Ascending aorta (tissue), 2 donors: ENCODE results near the gene SH3BP5. TPM values are rescaled to one million over a fixed set of nuclear protein-coding genes. Genes with fewer than 3 reads are reported as not detected.

Experiments
- DNase-seq, 2 donors: peaks; one replicate each; pipeline ENCODE4 v3.0.0-alpha.2; 2019; ENCODE audit warnings: low spot score in 2 of 2
- H3K27ac ChIP-seq, 2 donors: fragments of 200-600 bp; sonication (generic); one replicate each; pipeline ENCODE4 v1.5.1; 2016 to 2017; ENCODE audit warnings: mild to moderate bottlenecking in 1 of 2
- H3K27me3 ChIP-seq: fragments of 200-600 bp; sonication (generic); one replicate; pipeline ENCODE4 v1.5.1; 2017
- H3K36me3 ChIP-seq, 2 donors: fragments of 200-600 bp; sonication (generic); one replicate each; pipeline ENCODE4 v1.5.1; 2016
- H3K4me1 ChIP-seq, 2 donors: fragments of 200-600 bp; sonication (generic); one replicate each; pipeline ENCODE4 v1.5.1; 2016 to 2017; ENCODE audit warnings: mild to moderate bottlenecking in 1 of 2
- H3K4me3 ChIP-seq, 2 donors: fragments of 200-600 bp; sonication (generic); one replicate each; pipeline ENCODE4 v1.5.1; 2016 to 2017; ENCODE audit warnings: mild to moderate bottlenecking in 1 of 2
- H3K9me3 ChIP-seq, 2 donors: fragments of 200-600 bp; sonication (generic); one replicate each; pipeline ENCODE4 v1.5.1; 2016
- intact Hi-C: fragments of 100-400 bp; cut with DNase I; formaldehyde crosslinking; loops from one replicate; pipeline ENCODE4 v1.15.1; 2023
- total RNA-seq: library from RNA; depleted of rRNA; stranded (reverse); fragments of >200 nt; gene quantifications from one replicate; pipeline ENCODE4 v1.1.0, GENCODE V29; 2016
- TF ChIP-seq, protein P1 (sequence below), 3 experiments: fragments of 200-600 bp in 2 of 3; fragments of 450-650 bp in 1 of 3; sonication (generic) in 2 of 3; IDR thresholded peaks; one replicate each; pipeline ENCODE4 v1.5.1; 2016 to 2019; ENCODE audit warnings: antibody characterized with exemption in 3 of 3, mild to moderate bottlenecking in 1 of 3, moderate library complexity in 1 of 3

SH3BP5 gene
- total RNA-seq, 1 donor from 2014 or later: 65.9 TPM

DNA sequence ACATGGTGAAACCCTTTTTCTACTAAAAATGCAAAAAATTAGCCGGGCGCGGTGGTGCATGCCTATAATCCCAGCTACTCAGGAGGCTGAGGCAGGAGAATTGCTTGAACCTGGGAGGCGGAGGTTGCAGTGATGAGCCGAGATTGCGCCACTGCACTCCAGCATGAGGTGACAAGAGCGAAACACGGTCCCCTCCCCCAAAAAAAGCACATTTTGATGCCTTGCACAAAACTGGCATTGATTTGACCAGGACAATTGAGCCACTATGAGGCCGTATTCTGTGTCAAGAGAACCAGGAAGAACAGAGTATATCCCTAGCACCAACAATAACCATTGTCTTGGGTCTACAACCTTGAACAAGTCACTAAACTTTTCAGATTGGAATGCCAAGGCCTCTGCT, 50.6 kb downstream of the SH3BP5 start:
- intact Hi-C loops: no loop called here
- DNase-seq: no peak
- Histone ChIP-seq H3K4me3 (no peak overlapping the region), H3K36me3 (no peaks in the 10 kb centered on the region), H3K27me3 (no peaks in the 10 kb centered on the region), H3K4me1 (peaks cover 0 to 18% of the 10 kb centered on the region in 2 donors), H3K27ac (no peak overlapping the region), H3K9me3 (no peaks in the 10 kb centered on the region)
- TF ChIP-seq, protein P1, sequence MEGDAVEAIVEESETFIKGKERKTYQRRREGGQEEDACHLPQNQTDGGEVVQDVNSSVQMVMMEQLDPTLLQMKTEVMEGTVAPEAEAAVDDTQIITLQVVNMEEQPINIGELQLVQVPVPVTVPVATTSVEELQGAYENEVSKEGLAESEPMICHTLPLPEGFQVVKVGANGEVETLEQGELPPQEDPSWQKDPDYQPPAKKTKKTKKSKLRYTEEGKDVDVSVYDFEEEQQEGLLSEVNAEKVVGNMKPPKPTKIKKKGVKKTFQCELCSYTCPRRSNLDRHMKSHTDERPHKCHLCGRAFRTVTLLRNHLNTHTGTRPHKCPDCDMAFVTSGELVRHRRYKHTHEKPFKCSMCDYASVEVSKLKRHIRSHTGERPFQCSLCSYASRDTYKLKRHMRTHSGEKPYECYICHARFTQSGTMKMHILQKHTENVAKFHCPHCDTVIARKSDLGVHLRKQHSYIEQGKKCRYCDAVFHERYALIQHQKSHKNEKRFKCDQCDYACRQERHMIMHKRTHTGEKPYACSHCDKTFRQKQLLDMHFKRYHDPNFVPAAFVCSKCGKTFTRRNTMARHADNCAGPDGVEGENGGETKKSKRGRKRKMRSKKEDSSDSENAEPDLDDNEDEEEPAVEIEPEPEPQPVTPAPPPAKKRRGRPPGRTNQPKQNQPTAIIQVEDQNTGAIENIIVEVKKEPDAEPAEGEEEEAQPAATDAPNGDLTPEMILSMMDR (IDR thresholded peaks at IDR 0.05): no peak

DNA sequence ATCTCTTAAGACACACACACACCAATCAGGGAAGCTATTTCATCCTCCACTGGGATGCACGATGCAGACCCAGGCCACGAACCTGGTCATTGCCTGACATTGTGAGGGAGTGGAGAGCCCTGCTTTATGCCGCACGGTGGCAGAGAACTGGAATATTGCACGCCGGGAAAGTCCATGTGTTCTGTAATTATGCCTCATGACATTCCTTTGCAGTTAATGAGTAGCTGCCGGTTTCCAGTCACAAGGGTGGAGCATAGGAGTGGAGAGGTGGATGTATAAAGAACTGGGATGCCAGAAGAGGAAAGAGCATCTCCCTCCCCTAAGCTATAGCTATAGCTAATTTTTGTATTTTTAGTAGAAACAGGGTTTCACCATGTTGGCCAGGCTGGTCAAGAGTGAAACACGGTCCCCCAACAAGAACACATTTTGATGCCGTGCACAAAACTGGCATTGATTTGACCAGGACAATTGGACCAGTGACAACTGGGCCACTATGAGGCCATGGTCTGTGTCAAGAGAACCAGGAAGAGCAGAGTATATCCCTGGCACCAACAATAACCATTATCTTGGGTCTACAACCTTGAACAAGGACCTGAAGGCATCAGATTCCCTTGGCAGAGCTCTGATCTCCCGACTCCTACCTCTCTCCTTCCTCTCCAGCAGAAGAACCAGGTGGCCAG, 51.4 kb downstream of the SH3BP5 start:
- TF ChIP-seq, protein P1 (IDR thresholded peaks at IDR 0.05): no peak
- Histone ChIP-seq H3K9me3 (no peaks in the 10 kb centered on the region), H3K4me1 (peaks cover 0 to 11% of the 10 kb centered on the region in 2 donors), H3K36me3 (no peaks in the 10 kb centered on the region), H3K4me3 (no peak overlapping the region), H3K27ac (no peak overlapping the region), H3K27me3 (no peaks in the 10 kb centered on the region)
- DNase-seq: no peak
- intact Hi-C loops: no loop called here

DNA sequence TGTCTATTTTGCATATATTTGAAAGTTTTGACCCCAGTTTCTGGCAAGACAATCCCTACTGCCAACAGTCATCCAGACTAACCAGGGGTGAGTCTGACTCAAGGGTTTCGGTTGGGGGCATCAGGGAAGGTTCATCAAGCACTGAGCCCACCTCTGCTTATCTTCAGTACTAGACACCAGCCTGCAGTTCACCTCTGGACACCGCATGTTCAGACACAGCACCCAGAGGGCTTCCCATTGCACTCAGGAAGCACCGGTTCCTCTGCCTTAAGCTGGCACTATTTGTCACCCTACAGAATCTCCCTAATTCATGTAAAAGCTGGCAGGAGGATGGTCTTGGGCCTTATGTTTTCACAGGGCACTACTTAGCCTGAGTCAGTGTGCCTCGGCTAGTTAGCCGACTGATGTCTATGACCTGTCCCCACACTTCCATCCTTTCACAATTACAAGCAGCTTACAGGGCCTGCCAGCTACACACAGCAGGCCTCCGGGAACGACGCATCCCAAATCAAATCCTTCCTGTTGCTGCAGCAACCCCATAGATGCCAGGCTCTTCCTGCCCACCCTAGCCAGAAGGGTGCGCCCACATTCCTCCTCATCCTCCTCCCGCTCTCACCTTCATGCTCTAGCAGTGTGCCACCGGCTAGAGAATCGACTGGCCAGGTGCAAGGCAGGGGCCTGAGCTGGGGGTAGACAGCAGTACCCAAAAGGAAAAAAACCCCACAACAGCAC, 52.5 kb downstream of the SH3BP5 start:
- intact Hi-C loops: no loop called here
- H3K27me3 ChIP-seq: no peaks in the 10 kb centered on the region
- no peak overlapping the region for H3K4me3 ChIP-seq
- H3K4me1 ChIP-seq: peaks cover 0 to 10% of the 10 kb centered on the region in 2 donors
- TF ChIP-seq, protein P1 (IDR thresholded peaks at IDR 0.05): no peak
- no peak for DNase-seq
- no peaks in the 10 kb centered on the region for H3K9me3 ChIP-seq
- no peak overlapping the region for H3K27ac ChIP-seq
- no peaks in the 10 kb centered on the region for H3K36me3 ChIP-seq

DNA sequence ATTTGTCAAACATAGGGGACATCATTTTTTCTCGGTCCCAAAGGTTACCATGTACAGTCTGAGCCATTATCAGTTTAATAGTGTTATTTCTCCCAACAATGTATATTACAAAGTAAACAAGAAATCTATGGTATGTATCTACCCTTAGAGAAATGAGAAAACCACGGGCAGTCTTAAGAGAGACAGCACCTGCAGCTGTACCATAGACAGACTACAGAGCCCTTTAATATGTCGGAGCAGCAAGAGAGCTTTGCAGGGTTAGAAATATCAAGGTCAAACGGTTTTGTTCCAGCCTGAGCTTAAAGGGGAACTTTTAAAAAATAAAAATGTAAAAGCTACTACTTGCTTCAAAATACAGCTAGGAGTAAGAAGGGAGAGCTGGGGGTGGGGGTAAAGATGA, 53.2 kb downstream of the SH3BP5 start:
- DNase-seq: no peak
- peaks cover 0 to 5% of the 10 kb centered on the region in 2 donors for H3K4me1 ChIP-seq
- H3K27ac ChIP-seq: no peak overlapping the region
- H3K27me3 ChIP-seq: no peaks in the 10 kb centered on the region
- intact Hi-C loops: no loop called here
- TF ChIP-seq, protein P1 (IDR thresholded peaks at IDR 0.05): no peak
- H3K36me3 ChIP-seq: no peaks in the 10 kb centered on the region
- H3K4me3 ChIP-seq: no peak overlapping the region
- no peaks in the 10 kb centered on the region for H3K9me3 ChIP-seq

DNA sequence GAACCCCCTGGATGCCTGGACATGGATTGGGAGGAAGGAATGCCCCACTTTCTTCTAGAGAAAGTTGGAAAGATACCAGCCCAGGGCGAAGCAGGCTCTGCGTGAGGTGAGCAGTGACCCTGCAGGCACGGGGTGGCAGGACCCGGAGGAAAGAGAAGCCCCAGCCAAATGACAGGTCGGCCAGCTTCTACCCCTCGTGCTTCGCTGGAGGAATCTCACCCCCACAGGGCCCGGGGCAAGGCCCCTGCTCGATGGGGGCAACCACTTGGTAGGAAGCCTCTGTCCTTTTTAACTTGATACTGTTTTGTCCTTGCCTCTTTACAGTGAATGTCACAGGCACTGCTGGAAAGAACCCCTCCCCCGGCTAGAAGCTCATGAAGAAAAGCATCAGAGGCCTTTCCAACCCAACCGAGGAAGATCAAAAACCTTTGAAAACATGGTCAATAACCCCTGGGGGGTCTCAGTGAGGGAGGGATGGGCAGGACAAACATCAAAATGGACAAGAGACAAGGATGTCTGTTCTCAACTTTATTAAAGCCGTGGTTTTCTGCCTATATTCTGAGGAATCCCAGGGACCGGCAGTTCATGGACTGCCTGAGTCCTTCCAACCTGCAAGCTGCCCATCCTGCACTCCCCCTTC, 54.4 kb downstream of the SH3BP5 start:
- H3K4me1 ChIP-seq: peaks cover 0 to 4% of the 10 kb centered on the region in 2 donors
- intact Hi-C loops: no loop called here
- no peak overlapping the region for H3K27ac ChIP-seq

More for the DNA sequence above, 54.4 kb downstream of the SH3BP5 start:
- Histone ChIP-seq H3K9me3 (no peaks in the 10 kb centered on the region), H3K27me3 (no peaks in the 10 kb centered on the region), H3K36me3 (no peaks in the 10 kb centered on the region), H3K4me3 (no peak overlapping the region)
- no peak for DNase-seq
- TF ChIP-seq, protein P1 (IDR thresholded peaks at IDR 0.05): no peak
